Ammon's horn (tissue), 1 donor: ENCODE data around the gene MPC1L.

ENCODE experiments used
- DNase-seq: peaks from one replicate; pipeline ENCODE4 v3.0.0-alpha.2; 2016; ENCODE audit warnings: low spot score

The MPC1L gene

GRCh38 chrX:40628506-40628905 lies 5.3 kb downstream of the MPC1L start:
- DNase-seq = no peak

- DNase-seq = no peak
Measured at GRCh38 chrX:40632199-40632598, 9.0 kb downstream of the MPC1L start.

- DNase-seq = no peak
Measured at GRCh38 chrX:40637687-40638086, 14.5 kb downstream of the MPC1L start.

GRCh38 chrX:40644176-40644575 lies 20.9 kb downstream of the MPC1L start:
- peak; percentile 34 for DNase-seq

- DNase-seq = peak; percentile 35
Measured at GRCh38 chrX:40644821-40645358, 21.7 kb downstream of the MPC1L start.

GRCh38 chrX:40646489-40647306 lies 23.5 kb downstream of the MPC1L start:
- DNase-seq = peak; percentile 2

- peak; percentile 84 for DNase-seq
Measured at GRCh38 chrX:40647307-40648197, 24.3 kb downstream of the MPC1L start, which contains the start of gene CXorf38. CXorf38 (minus strand) TSS chrX:40647561; CDS start chrX:40647520, 41 bp downstream.

- peak; percentile 62 for DNase-seq
Measured at GRCh38 chrX:40651620-40652223, 28.5 kb downstream of the MPC1L start.

- DNase-seq = no peak
Measured at GRCh38 chrX:40652664-40653063, 29.4 kb downstream of the MPC1L start.

- no peak for DNase-seq
Measured at GRCh38 chrX:40653535-40653934, 30.3 kb downstream of the MPC1L start.

GRCh38 chrX:40660381-40660780 lies 37.2 kb downstream of the MPC1L start:
- DNase-seq = no peak

GRCh38 chrX:40661489-40661888 lies 38.3 kb downstream of the MPC1L start:
- no peak for DNase-seq

GRCh38 chrX:40663078-40663740 lies 40.0 kb downstream of the MPC1L start:
- DNase-seq = no peak

- peak; percentile 15 for DNase-seq
Measured at GRCh38 chrX:40663880-40664630, 40.8 kb downstream of the MPC1L start.

- DNase-seq = no peak
Measured at GRCh38 chrX:40671126-40671525, 47.9 kb downstream of the MPC1L start.
